ENCODE measurements around the gene PHF24.

- no peak for TF ChIP-seq FOXK2 (IDR thresholded peaks at IDR 0.05)
- TF ChIP-seq PKNOX1 (IDR thresholded peaks at IDR 0.05) = no peak
- no peak for TF ChIP-seq SUZ12 (IDR thresholded peaks at IDR 0.05)
Observed at GRCh38 chr9:34999576-34999975, 41.5 kb downstream of the PHF24 start.
